H1 (cell line): Measurements from ENCODE around the gene PDK4.

Experiments used
- CTCF ChIP-seq, 3 experiments: IDR thresholded peaks; 1 replicate in 2 of 3; 2 replicates in 1 of 3; pipeline versions ENCODE4 v1.5.1 to v1.6.1; 2011; ENCODE audit warnings: low read length in 3 of 3, mild to moderate bottlenecking in 3 of 3, inconsistent platforms in 2 of 3, low read depth in 1 of 3, moderate library complexity in 1 of 3; ENCODE audit not compliant: insufficient read depth in 1 of 3; ENCODE audit errors: control extremely low read depth in 1 of 3
- E2F6 ChIP-seq: IDR thresholded peaks from 2 replicates; pipeline ENCODE4 v1.6.1; 2012; ENCODE audit warnings: inconsistent platforms
- EP300 ChIP-seq, 2 experiments: IDR thresholded peaks; 1 replicate in 1 of 2; 2 replicates in 1 of 2; pipeline ENCODE4 v1.6.1; 2011 to 2012; ENCODE audit warnings: low read depth in 2 of 2, low read length in 2 of 2, mild to moderate bottlenecking in 2 of 2, borderline replicate concordance in 1 of 2, inconsistent platforms in 1 of 2, moderate library complexity in 1 of 2
- JUN ChIP-seq: IDR thresholded peaks from 2 replicates; pipeline ENCODE4 v1.6.1; 2011; ENCODE audit warnings: low read depth, mild to moderate bottlenecking, improper control_type of control experiment, low read length
- KDM1A ChIP-seq: fragments of 200-600, 300-600 bp; sonication (generic); IDR thresholded peaks from 2 replicates; pipeline ENCODE4 v1.7.1; 2016; ENCODE audit warnings: mild to moderate bottlenecking, low read length, borderline replicate concordance
- MAFK ChIP-seq: IDR thresholded peaks from 2 replicates; pipeline ENCODE4 v1.6.1; 2012; ENCODE audit warnings: low read depth, mild to moderate bottlenecking, improper control_type of control experiment, low read length
- PHF8 ChIP-seq: fragments of 200-600 bp; sonication (generic); conservative IDR thresholded peaks from 2 replicates; pipeline ENCODE4 v1.7.1; 2012; ENCODE audit warnings: low read depth, mild to moderate bottlenecking, inconsistent platforms, low read length, moderate library complexity
- POLR2A ChIP-seq, 2 experiments: IDR thresholded peaks; 1 replicate in 1 of 2; 2 replicates in 1 of 2; pipeline ENCODE4 v1.6.1; 2011; ENCODE audit warnings: low read depth in 2 of 2, low read length in 2 of 2, mild to moderate bottlenecking in 2 of 2; ENCODE audit errors: control extremely low read depth in 1 of 2
- RFX5 ChIP-seq: IDR thresholded peaks from 2 replicates; pipeline ENCODE4 v1.6.1; 2011; ENCODE audit warnings: low read depth, low read length, improper control_type of control experiment, borderline replicate concordance
- SRF ChIP-seq: IDR thresholded peaks from 2 replicates; pipeline ENCODE4 v1.6.1; 2011; ENCODE audit warnings: mild to moderate bottlenecking, low read depth, low read length, moderate library complexity
- USF2 ChIP-seq: IDR thresholded peaks from 2 replicates; pipeline ENCODE4 v1.6.1; 2011; ENCODE audit warnings: low read length, improper control_type of control experiment
- ZNF274 ChIP-seq: IDR thresholded peaks from 2 replicates; pipeline ENCODE4 v1.7.0; 2012; ENCODE audit warnings: low read length, borderline replicate concordance; ENCODE audit errors: extremely low read depth

GRCh38 chr7:95540366-95540765 lies 56.0 kb downstream of the PDK4 start:
- TF ChIP-seq CTCF (IDR thresholded peaks at IDR 0.05; ENCODE audit: control extremely low read depth in 1 of 3, insufficient read depth in 1 of 3, low read depth in 1 of 3, low read length in 3 of 3) (no peak), RFX5 (no peak), POLR2A (IDR thresholded peaks at IDR 0.05; ENCODE audit: control extremely low read depth in 1 of 2, low read depth in 2 of 2, low read length in 2 of 2) (no peak), ZNF274 (no peak), KDM1A (no peak), MAFK (no peak), SRF (no peak), JUN (no peak), PHF8 (no peak), EP300 (IDR thresholded peaks at IDR 0.05; ENCODE audit: borderline replicate concordance in 1 of 2, low read depth in 2 of 2, low read length in 2 of 2) (no peak), USF2 (no peak), E2F6 (no peak)
